ENCODE data around the gene ARHGAP15. TPM values are rescaled to one million over a fixed set of nuclear protein-coding genes. Genes with fewer than 3 reads are reported as not detected.

Gene ARHGAP15
- total and polyA plus RNA-seq, 9 donors: 1.5 to 10.0 (median 2.6) TPM

DNA sequence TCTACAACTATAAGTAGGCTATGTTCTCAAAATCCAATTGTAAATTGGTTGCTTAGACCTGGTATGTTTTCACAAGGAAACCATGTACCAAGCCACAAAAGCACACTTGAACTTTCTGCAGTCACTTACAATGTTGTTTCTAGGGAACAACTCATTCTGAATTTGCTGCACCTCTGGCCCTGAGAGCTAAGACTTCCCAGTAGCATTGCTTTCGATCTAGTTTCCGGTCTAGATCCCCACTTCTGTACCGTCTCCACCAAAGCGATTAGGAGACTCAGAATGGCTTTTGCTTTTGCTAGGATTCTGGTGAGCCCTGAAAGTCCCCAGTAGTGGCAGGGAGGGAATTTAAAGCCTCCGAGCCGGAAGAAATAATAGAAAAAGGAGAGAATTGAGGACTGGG is 313.0 kb downstream of the ARHGAP15 start:
- no peak overlapping the region for H3K27ac ChIP-seq
- H3K36me3 ChIP-seq: no peaks in the 10 kb centered on the region
- 89 to 93% (median 90%) methylated on average over 6 of the region's 6 CpGs for WGBS, 3 donors
- intact Hi-C loops (cut with DNase I): no loop called here
- TF ChIP-seq, protein P1, sequence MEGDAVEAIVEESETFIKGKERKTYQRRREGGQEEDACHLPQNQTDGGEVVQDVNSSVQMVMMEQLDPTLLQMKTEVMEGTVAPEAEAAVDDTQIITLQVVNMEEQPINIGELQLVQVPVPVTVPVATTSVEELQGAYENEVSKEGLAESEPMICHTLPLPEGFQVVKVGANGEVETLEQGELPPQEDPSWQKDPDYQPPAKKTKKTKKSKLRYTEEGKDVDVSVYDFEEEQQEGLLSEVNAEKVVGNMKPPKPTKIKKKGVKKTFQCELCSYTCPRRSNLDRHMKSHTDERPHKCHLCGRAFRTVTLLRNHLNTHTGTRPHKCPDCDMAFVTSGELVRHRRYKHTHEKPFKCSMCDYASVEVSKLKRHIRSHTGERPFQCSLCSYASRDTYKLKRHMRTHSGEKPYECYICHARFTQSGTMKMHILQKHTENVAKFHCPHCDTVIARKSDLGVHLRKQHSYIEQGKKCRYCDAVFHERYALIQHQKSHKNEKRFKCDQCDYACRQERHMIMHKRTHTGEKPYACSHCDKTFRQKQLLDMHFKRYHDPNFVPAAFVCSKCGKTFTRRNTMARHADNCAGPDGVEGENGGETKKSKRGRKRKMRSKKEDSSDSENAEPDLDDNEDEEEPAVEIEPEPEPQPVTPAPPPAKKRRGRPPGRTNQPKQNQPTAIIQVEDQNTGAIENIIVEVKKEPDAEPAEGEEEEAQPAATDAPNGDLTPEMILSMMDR (IDR thresholded peaks at IDR 0.05): no peak
- TF ChIP-seq EP300 (IDR thresholded peaks at IDR 0.05) (no peak), POLR2A (IDR thresholded peaks at IDR 0.05) (no peak)
- DNase-seq: no peak
- no peaks in the 10 kb centered on the region for H3K27me3 ChIP-seq
- no peaks in the 10 kb centered on the region for H3K4me1 ChIP-seq (ENCODE audit: insufficient read depth)
- no peak overlapping the region for H3K4me3 ChIP-seq
- H3K9me3 ChIP-seq: no peaks in the 10 kb centered on the region

DNA sequence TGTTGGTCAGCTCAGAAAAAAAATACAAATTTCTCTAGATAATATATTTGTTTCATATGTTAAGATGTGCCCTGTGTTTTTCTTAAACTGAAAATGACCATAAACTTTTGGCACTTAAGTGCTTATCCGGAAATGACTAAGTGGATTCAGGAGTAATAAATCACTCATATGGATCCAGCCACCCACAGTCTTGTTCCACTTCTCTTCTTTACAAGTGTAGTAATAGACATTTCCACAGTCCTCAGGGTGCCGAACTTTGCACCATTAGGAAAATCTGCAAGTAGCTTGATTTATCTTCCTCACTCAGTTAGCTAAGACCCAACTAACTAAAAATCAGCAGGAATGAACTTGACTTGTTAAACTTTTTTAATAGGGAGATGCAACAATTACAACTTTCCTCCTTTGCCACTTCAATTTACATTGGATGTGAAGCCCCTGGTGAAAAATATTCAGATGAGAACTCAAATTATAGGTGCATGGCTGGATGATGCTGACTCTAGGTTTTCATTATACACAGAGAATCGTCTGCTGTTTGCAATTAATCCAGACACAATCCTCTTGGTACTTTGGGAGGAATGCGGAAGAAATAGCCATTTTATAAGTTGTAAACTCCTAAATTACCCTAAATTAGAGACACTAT is 322.5 kb downstream of the ARHGAP15 start:
- H3K4me1 ChIP-seq (ENCODE audit: insufficient read depth): no peaks in the 10 kb centered on the region
- WGBS, 3 donors: 73 to 87% (median 84%) methylated on average over 4 of the region's 4 CpGs
- no peak for TF ChIP-seq POLR2A (IDR thresholded peaks at IDR 0.05)
- TF ChIP-seq, protein P1 (IDR thresholded peaks at IDR 0.05): no peak
- no peak for TF ChIP-seq EP300 (IDR thresholded peaks at IDR 0.05)
- no peaks in the 10 kb centered on the region for H3K9me3 ChIP-seq
- intact Hi-C loops (cut with DNase I): no loop called here
- H3K36me3 ChIP-seq: no peaks in the 10 kb centered on the region
- DNase-seq: no peak
- H3K27ac ChIP-seq: no peak overlapping the region
- H3K27me3 ChIP-seq: no peaks in the 10 kb centered on the region
- no peak overlapping the region for H3K4me3 ChIP-seq

- H3K27ac ChIP-seq: no peak overlapping the region
- H3K36me3 ChIP-seq: no peaks in the 10 kb centered on the region
- 80 to 86% (median 80%) methylated on average over 3 of the region's 3 CpGs for WGBS, 3 donors
- no peak overlapping the region for H3K4me3 ChIP-seq
- no peak for TF ChIP-seq POLR2A (IDR thresholded peaks at IDR 0.05)
- TF ChIP-seq, protein P1 (IDR thresholded peaks at IDR 0.05): no peak
- no peak for TF ChIP-seq EP300 (IDR thresholded peaks at IDR 0.05)
- H3K4me1 ChIP-seq (ENCODE audit: insufficient read depth): no peaks in the 10 kb centered on the region
- H3K9me3 ChIP-seq: no peaks in the 10 kb centered on the region
- no peak for DNase-seq
- no peaks in the 10 kb centered on the region for H3K27me3 ChIP-seq
- intact Hi-C loops (cut with DNase I): no loop called here
Observed at GRCh38 chr2:143452817-143453451, 323.7 kb downstream of the ARHGAP15 start.

DNA sequence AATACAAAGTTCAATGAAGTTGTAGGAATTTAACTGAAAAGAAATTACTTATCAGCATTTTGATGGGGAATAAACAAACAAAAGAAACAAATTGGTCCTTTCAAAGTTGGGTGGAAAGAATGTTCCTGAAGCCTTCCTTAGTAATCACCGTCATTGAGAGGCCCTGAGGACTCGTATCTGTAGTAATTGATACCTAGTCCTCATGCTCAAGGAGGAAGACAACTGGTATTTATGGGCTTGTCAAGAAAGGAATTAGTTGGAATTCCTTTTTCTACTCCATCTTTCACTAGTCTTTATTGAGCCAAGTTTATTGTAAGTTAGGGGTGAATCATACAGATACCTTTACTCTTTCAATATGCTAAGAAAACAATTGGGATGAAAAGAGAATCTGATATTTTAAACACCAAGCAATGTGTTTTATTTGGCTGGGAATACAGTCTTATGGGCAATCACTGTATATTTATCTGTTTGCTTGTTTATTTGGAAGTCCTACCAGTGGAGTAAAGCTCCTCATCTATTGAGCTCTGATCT is 324.8 kb downstream of the ARHGAP15 start:
- Histone ChIP-seq H3K27ac (no peak overlapping the region), H3K27me3 (no peaks in the 10 kb centered on the region), H3K9me3 (no peaks in the 10 kb centered on the region), H3K36me3 (no peaks in the 10 kb centered on the region), H3K4me1 (ENCODE audit: insufficient read depth) (no peaks in the 10 kb centered on the region), H3K4me3 (no peak overlapping the region)
- intact Hi-C loops (cut with DNase I): no loop called here
- WGBS, 3 donors: 90 to 94% (median 92%) methylated on average over 2 of the region's 2 CpGs
- DNase-seq: no peak
- TF ChIP-seq POLR2A (IDR thresholded peaks at IDR 0.05) (no peak), EP300 (IDR thresholded peaks at IDR 0.05) (no peak)
- TF ChIP-seq, protein P1 (IDR thresholded peaks at IDR 0.05): no peak
